GM21447 (cell line): Measurements from ENCODE around the gene ACBD7.
A peak's percentile ranks its signal among the peaks of the same experiment; 100 is the strongest.

Source experiments
- ATAC-seq: cut with Tn5 transposase; IDR thresholded peaks from one replicate; pipeline ENCODE4 v1.9.1; 2021; ENCODE audit not compliant: unreplicated experiment

The ACBD7 gene

DNA sequence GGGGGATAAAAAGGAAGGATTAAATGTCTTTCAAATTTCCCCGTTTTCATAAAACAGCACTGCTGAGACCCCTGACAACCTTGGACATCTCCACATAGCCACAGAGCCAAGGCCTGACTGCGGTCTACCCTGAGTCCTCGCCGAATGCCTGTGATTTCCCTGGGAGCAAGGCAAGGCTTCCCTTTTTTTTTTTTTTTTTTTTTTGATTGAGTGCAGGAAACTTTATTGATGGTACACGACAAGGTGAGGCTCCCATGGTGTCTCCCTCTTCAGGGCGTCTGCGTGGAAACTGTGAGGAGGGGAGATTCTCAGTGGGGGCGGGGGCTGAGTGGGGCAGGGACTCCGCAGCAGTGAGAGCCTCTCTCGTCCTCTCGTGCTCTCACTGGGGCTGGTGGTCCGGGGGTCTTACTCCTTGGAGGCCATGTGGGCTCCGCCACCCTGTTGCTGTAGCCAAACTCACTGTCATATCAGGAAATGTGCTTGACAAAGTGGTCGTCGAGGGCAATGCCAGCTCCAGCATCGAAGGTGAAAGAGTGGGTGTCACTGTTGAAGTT lies 4.4 kb upstream of the ACBD7 start:
- ATAC-seq = no peak

DNA sequence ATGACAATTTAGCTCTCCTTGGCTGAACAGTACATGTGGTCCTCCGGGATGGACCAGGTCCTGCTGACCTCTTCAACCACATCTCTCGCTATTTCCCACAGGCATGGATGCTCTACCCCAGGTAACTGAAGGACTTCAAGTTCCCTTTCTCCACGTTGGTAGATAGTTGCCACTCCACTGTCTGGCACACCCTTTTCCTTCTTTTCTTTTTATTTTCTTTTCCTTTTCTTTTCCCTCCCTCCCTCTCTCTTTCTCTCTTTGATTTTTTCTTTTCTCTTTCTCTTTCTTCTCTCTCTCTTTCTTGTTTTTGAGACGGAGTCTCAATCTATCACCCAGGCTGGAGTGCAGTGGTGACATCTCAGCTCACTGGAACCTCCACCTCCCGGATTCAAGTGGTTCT lies 2.8 kb upstream of the ACBD7 start:
- no peak for ATAC-seq

- ATAC-seq = no peak
Measured at GRCh38 chr10:15084502-15084922, 4.1 kb downstream of the ACBD7 start.

DNA sequence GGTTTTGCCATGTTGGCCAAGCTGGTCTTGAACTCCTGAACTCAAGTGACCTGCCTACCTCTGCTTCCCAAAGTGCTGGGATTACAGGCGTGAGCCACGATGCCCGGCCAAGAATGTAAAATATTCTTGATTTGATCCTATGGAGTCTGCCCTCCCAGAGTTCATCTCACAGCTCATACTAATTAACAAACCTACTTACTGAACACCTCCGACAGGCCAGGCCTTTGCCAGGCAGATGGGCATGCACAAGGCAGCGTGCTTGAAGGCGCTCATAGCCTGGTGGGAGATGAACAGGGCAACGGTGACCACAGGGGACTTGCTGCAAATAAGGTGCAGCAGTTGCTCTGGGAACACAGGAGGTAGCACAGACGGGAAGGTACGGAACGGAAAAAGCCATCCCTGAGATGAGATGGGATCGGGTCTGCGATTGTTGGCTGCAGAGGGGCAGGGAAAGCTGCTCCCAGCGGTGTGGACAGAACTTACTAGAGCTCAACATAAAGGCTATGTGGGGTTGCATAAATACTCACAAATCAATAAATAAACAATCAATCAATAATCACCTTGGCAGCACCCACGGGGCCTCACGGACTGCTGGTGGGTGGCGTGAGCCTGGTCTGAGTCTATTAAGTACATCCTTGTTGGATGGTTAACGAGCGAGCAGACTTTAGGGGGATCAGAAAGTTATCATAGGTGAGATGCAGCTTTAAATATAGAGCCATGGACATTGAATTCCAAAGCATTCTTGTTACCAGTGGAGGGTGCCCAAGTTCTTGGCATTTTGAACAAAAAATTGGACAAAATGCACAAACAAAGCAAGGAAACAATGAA lies 4.7 kb downstream of the ACBD7 start:
- ATAC-seq = no peak

DNA sequence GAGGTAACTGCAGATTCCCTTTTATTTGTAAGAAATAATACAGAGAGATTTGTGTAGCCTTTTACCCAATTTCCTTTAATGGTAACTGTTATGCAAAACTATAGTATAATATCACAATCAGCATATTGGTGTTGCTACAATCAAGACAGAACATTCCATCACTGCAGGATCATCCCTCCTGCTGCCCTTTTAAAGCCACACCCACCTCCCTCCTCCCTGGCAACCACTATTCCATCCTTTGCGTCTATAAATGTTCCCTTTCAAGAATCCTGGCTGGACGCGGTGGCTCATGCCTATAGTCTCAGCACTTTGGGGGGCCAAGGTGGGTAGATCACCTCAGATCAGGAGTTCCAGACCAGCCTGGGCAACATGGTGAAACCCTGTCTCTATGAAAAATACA lies 13.2 kb downstream of the ACBD7 start:
- ATAC-seq = no peak

GRCh38 chr10:15072358-15072757 lies 16.2 kb downstream of the ACBD7 start:
- no peak for ATAC-seq

GRCh38 chr10:15069230-15069629 lies 19.3 kb downstream of the ACBD7 start:
- ATAC-seq = no peak

- ATAC-seq = no peak
Measured at GRCh38 chr10:15068802-15069201, 19.8 kb downstream of the ACBD7 start.

DNA sequence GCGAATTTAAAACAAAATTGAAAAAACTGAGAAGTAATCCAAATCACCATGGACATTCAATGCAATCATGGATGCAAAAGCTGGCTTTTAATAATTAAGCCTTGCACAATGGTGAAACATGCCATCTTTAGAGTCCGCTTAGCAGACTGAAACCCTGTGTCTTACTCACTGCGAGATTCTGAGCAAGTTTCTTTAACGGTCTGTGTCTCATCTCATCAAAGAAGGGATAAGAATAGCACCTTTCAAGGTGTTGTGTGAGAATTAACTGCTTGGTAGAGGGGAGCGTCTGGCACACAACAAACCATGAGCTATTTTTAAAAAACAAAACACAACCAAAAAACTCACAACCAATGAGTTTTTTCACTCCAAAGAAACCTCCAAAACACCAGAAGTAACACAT lies 21.4 kb downstream of the ACBD7 start:
- ATAC-seq = peak; percentile 72

DNA sequence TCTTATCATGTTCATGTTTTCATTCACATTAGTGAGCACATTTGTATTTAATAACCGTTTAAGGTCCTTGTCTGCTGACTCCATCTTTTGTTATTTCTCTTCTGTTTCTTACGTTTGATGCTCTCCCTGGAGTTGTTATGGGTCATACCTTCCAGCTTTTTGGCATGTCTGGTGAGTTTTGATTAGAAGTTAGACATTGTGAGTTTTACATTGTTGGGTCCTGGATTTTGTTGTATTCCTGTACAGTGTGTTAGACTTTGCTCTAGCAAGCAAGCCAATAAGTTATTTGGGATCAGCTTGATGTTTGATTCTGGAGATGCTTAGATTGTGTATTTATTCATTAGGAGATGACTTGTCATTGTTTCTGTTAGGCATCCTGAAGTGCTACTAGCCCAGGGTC lies 27.9 kb downstream of the ACBD7 start:
- ATAC-seq = no peak

DNA sequence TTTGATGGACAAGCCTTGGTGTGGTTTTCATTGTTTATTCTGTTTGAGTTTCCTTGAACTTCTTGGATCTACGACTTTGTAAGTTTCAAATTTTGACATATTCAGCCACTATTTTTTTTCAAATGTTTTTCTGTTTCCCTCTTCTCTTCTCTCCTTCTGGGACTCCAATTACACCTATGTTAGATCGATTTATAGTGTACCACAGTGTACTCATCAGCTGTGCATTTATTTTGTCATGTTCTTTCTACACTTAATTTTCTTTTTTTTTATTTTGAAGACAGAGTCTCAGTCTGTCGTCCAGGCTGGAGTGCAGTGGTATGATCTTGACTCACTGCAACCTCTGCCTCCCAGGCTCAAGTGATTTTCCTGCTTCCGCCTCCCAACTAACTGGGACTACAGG lies 28.7 kb downstream of the ACBD7 start:
- ATAC-seq = no peak

GRCh38 chr10:15058689-15059088 lies 29.9 kb downstream of the ACBD7 start:
- ATAC-seq = no peak

GRCh38 chr10:15053061-15053460 lies 35.5 kb downstream of the ACBD7 start:
- no peak for ATAC-seq

DNA sequence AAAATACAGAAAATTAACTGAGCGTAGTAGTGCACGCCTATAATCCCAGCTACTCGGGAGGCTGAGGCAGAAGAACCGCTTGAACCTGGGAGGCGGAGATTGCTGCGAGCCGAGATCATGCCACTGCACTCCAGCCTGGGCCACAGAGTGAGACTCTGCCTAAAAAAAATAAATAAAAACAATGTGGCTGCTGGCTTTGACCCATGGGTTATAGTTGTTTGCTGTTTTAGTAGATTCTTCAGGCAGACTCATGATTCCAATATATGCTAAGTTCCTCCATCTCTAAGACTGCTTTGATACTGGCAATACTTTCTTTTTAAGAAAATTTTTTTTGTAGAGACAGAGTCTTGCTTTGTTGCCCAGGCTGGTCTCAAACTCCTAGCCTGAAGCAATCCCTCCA lies 36.5 kb downstream of the ACBD7 start:
- no peak for ATAC-seq

DNA sequence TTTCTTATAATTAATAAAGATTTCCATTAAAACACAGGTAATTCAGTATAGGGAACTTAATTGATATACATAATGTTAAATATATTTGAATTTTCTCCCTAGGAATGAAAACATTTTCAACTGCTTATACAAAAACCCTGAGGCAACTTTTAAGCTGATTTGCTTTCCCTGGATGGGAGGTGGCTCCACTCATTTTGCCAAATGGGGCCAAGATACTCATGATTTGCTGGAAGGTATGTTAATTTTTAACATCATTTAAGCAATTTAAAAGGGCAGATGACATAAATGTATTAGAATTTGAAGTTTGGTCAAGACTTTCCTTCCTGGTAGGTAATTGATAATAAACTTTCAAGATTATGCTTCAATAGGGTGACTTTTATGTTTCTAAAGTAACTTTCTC lies 39.0 kb downstream of the ACBD7 start:
- no peak for ATAC-seq

- ATAC-seq = no peak
Measured at GRCh38 chr10:15046626-15047025, 42.0 kb downstream of the ACBD7 start.

DNA sequence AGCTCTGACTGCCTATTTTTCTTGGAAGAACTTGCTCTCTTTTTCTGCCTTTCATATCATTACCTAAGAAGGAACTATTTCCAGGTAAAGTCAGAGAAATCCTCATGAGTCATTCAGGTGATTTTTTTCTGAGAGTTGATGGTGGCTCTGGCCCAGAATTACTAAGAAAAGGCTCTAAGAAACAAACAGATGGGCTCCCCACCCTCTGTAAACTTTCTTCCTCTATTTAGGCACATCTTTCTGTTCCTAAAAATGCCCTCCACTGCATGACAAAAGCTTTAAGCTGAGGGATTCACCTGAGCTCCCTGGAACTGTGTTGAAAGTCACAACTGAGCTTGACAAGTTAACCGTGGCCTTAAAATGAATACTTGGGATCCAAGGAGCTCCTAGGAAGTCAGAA lies 43.2 kb downstream of the ACBD7 start:
- no peak for ATAC-seq

GRCh38 chr10:15043674-15044073 lies 44.9 kb downstream of the ACBD7 start, which contains the start of gene OLAH:
OLAH (plus strand) TSS chr10:15043943; CDS start chr10:15047289, 3,346 bp downstream.
- no peak for ATAC-seq

DNA sequence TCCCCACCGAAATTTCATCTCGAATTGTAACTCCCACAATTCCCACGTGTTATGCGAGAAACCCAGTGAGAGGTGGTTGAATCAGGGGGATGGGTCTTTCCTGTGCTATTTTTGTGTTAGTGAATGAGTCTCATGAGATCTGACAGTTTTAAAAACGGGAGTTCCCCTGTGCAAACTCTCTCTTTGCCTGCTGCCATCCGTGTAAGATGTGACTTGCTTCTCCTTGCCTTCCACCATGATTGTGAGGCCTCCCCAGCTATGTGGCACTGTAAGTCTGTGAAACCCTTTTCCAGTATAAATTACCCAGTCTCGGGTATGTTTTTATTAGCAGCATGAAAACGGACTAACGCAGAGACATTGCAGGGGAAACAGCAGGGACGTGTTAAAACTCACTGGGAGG lies 50.2 kb downstream of the ACBD7 start:
- no peak for ATAC-seq

- no peak for ATAC-seq
Measured at GRCh38 chr10:15037691-15038090, 50.9 kb downstream of the ACBD7 start.

GRCh38 chr10:15035385-15036301 lies 52.9 kb downstream of the ACBD7 start:
- no peak for ATAC-seq

DNA sequence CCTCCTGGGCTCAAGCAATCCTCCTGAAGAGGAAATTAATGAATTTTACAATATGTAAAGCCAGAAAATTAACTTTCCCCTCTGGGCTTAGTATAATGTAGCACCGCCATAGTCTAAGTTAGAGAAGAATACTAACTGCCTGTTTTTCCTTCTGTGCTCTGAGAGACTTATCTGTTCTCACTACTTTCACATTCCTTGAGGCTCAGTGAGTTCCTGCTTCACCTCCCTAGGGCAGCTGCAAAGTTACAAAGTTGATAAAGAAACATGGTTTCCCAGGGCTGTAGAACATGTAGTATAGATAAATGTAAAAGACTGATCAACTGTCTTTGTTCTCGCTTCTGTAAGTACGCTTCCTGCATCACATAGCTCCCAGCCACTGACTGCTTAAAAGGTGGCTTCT lies 60.8 kb downstream of the ACBD7 start:
- no peak for ATAC-seq
